GM18868 (cell line): ENCODE results near the gene EPHA7.

ENCODE experiments used
- ATAC-seq: cut with Tn5 transposase; IDR thresholded peaks from one replicate; pipeline ENCODE4 v1.9.1; 2021; ENCODE audit warnings: mild to moderate bottlenecking, moderate library complexity; ENCODE audit not compliant: unreplicated experiment

Gene EPHA7

DNA sequence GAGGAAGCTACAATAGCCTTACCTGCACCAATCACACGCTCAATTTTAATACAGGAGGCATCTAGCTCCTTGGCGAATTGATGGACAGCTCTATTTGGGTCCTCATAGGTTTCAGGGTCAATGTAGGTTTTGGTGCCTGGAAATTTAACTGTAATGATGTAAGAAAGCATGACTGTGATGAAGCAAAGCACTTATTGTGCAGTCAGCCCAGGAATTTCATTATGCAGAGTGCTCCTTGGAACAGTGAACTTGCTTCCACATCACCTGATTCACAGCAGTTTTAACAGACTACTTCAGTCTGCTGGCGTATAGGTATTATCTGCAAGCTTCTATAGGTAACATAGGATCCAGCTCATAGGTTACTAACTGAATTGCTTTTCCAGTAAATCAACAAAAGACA is 160.0 kb downstream of the EPHA7 start:
- ATAC-seq: no peak

DNA sequence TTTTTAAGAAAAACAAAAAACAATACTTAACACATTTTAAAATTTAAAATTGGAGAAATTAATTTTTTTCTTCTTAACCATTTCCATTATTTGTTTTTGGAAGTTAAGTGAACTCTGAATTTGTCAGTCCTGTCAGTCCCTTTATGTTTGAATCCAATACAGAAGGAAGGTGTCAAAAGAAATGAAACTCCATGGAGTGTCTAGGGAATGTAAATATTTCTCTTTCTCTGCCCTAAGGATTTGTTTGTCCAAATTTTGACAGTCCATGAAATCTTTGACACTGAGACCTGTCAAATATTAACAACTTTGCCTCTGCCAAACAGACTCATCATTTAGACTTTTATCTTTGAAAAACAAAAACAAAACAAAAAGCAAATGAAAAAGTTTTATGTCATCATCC is 166.4 kb downstream of the EPHA7 start:
- no peak for ATAC-seq

DNA sequence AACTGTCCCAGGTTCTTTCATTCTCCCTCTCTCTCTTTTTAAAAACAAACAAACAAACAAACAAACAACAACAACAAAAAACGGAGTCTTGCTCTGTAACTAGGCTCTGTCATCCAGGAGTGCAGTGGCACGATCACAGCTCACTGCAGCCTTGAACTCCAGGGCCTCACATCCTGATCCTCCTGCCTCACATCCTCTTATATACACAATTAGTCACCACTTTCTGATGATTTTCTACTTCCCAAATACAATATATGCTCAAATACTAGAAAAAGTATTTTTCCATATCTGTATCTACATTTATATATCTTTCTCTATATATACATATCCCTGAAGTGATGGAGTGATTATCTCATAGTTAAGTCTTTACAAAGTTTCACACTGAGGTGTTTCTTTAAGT is 170.7 kb downstream of the EPHA7 start:
- no peak for ATAC-seq

DNA sequence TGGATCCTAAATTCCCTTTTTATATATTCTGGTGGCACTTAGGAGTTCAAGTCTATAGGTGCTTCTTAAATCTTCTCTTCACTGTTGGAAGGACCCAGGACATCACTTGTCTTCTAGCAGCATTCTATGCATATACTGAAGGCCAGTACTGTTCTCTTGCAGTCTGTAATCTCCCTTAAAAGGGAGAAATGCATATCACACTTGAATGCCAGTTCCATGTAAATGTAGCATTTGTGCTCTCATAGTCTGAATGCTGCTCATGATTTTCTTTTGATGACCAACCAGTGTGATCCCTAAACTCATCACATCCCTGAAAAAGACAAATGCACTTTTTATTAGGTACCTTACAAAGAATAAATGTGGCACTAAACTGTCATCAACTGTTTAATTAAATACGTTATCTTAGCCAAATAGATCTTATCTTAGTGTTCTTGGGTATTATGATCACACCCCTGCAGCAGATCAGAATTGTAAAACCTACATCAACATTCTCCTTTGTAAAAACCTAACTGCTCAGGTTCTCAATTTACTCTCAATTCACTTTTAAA is 176.1 kb downstream of the EPHA7 start:
- ATAC-seq: no peak

DNA sequence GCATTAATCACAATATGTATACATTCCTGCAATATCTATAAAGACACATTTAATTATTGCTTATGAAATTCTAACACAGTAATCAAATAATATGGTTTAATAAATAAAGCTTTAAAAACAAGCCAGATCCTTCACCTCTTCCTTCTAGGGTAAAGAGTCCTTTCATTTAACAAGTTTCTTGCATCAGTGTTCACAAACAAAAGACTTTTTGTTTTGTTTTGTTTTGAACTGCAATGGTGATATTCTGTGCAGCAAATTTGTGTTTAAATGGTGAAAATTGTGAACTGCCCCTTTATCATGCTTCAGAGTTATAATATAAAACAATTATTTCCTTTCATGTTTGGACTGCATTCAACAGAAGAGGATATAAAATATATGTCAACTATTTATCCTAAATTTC is 177.3 kb downstream of the EPHA7 start:
- ATAC-seq: no peak

DNA sequence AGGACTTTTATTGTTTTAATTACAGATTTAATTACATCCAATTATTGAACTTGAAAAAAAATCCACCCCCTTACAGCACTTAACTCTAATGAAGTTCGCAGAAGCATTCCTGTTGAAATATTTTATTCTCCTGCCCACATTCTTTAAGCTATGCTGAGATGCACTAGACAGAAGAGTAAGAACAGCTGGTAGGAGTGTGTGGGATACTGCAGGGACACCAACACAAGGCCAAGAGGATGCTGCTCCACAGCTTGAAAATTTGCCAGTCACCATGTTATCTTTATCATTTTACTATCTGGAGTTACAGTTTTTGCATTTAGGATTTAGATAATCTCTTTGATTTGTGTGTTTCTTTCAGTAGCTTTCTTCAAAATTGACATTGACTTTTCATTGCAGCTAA is 180.7 kb downstream of the EPHA7 start:
- no peak for ATAC-seq

DNA sequence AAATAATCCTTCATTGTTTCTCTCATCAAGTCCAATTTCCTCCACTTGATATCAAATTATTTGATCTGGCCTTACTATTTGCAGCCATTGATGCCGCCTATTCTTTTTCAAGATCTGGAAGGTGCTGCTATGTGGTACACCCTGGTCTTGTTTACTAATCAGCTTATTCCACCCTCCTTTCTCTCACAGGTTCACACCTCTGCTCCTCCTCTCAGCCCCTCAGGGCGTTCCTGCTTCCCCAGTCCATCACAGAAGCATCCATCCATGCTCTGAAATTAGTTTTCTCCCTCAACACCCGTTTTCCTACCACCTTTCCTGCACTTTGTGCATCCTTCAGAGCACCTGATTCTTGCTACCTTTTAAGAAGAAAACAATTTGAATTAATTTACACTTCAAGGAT is 183.6 kb downstream of the EPHA7 start:
- ATAC-seq: no peak

DNA sequence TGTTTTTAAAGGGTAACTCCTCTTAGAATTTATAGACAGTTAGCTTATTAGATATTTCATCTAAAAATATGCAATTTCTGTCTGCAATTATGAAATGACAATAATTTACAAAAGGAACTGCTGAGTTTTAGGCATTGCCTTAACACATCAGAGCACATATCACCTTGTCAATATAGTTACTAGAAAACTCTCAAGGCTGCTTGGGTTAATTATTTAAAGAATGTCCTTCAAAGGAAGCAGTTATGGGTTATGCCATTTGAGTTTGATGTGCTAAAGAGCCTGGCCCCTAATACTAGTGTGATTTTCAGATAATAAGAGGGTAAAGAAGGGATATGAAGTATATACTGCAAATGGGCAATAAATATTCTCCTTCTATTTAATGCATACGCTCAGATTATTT is 192.5 kb downstream of the EPHA7 start:
- no peak for ATAC-seq

DNA sequence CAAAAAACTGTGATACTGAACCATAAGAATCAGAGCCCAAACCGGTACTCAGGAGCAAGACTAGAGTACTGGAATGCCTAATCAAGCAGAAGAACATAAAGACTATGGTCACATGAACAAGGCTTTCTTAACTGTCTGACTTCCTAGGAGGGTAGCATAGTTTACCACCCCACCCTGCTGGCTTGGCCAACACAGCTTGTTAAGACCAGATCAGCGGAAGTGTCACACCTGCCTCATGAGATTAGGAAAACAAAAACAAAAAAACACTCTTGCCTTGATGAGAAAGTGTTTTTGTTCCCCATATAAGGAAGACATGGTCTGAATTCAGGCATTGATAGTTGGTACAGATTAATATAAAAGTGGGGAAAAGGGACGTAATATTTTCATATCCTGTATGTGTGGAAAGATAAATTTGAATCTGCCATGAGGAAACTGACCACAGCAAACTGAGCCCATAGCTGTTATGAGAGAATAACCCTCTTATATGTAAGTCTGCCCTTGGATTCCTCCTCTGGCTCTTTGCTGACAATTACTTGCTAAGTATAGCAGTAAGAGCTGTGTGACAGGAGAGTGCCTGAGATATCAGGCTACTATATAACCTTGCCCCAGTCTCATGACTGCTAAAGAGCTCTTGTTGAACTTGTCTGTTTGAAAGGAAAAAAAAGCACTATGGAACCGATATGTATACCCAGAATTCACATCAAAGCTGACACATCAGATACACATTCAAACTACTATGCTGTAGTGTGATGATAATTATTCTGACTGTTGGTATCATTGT is 197.1 kb downstream of the EPHA7 start:
- ATAC-seq: no peak

DNA sequence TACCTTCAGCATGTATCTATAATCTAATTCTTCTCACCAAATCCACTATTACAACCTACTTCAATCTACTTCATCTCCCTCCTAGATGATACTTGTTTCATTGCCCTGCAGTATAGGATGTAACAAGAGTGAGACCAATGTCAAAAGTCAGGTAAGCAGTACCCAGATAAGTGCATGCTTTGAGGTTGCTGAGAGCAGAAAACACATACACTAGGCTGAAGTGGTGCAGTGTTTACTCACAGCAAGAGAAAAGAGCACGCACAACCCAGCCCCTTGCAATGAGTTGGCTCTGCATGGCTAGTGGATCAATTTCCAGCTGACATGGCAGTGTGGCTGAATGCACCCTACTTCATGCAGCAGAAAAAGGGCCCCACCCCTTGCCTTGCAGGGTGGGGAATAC is 199.9 kb downstream of the EPHA7 start:
- no peak for ATAC-seq

DNA sequence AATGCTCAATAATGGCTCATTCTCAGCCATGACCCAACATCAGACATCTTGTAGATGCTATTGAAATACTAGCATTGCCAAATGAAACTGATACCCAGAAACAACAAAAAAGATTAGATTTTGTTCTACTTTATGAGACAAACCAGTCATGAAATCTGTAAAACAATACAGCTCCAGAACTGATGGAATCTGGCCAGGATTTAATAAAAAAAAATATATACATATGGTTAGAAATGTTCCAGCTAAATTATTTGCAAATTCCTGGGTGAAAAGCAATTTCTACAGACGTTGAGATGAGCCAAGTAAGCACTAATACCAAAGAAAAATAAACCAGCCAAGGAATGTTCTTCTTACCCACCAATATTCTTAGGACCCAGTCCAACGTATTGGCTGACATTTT is 201.3 kb downstream of the EPHA7 start:
- no peak for ATAC-seq

DNA sequence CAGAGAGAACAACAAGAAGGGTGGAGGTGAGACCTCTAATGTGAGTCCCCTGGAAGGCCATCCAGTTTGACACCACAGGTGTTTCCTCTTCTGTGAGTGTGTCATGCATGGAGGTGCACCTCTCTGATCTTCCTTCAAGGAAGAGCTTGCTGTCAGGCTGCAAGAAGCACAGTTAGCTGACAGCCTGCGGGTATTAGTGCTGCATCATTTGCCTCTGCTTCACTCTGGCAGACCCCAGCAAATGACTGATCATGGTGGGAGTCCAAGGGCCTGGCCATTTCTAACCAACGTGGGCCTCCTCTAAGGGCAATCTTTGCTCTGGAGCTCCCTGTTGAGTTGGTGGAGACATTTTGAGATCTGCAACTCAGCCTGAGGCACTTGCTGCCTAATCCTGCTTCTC is 206.3 kb downstream of the EPHA7 start:
- ATAC-seq: no peak

DNA sequence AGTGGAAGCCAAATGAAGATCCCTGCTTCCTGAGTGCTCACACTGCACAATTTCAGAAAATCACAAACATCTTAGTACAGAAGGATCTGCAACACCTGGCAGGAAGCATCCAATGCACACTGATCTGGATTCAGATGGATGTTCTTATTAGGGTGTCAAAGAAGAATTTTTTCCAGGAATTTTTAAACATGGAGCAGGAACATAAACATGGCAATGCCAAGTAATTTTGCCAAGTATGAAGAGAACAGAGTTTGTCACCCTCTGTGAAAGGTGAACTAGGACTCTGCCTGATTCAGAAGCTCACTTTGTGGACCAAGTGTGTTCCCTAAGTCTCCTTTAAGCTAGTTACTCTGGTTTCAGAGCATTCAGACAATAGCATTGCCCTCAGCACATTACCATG is 208.5 kb downstream of the EPHA7 start:
- no peak for ATAC-seq

DNA sequence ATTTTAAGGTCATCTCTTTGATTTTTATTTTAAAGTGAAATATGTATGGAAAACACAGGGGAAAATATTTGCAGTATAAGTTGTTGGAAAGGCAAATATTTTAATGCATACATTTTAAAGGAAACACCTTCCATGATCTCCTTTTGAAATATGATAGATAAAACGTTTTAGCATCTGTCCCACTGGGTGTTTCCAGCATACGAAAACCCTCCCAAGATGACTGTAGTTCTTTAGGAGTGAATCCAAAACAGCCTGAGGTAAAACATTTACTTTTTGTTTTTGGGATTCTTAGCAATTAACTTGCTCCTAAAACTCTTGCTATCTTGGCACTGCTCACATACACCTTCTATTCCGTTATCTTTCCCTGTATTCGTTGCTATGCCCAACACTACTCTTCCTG is 210.0 kb downstream of the EPHA7 start:
- no peak for ATAC-seq

DNA sequence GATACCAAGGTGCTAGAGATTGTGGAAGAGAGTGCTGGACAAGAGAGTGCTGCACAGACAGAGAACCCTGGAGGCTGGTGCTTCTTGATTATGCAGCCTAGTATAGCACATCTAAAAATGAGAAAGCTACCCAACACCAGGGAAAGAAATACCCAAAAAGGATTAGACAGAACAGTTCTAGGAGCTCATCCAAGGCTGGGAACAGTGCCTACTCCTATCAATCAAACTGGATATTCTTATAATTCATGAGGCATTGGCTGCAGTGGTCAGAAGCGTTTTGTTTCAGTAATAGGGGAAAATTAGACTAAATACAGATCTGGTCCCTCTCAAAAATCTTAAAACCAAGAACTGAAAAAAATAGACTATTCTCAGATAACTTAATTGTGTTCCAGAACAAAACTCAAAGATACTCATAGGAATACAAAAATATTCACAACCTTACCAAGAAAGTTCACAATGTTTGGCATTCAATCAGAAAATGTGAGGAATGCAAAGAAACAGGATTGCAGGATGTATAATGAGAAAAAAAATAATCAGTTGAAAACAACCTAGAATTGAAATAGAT is 222.9 kb downstream of the EPHA7 start:
- no peak for ATAC-seq

DNA sequence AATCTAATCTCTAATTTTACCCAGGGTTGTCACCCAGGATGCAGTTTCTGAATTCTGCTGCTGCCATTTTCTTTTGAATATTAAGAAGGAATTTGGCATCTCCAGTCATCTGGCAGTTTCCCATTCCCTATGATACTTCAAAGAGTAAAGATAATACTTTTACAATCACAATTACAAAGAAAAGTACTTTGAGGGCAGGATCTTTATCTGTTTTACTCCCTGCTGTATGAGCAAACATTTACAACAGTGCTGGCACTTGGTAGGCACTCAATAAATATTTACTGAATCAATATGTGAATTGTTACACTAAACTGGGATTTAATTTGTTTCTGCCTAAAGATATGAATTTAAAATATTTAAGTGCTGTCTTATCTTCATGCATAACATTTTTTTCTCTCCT is 224.9 kb downstream of the EPHA7 start:
- no peak for ATAC-seq

DNA sequence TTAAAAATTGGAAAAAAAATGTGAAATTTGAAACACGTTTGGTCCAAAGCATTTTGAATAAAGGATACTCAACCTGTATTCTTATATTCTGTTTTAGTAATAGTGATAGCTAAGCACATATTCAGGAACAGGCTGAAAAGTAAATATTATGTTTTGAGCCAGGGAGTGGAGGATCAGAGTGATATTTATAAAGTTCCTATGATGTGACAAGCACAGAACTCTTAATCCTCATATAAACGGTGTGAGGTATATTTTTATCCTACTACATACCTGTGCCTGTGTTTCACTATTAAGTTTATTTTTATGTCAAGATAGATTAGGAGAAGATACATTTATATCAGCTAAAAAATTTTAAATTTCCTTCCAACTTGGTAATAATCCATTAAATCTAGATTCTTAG is 225.5 kb downstream of the EPHA7 start:
- ATAC-seq: no peak
